Measurements from ENCODE around the gene NPPC.
"Not testable (repeated sequence)": the region's sequence is repeated elsewhere in the genome, so short reads cannot be mapped to it uniquely, and the experiment has no call there.

NPPC gene

DNA sequence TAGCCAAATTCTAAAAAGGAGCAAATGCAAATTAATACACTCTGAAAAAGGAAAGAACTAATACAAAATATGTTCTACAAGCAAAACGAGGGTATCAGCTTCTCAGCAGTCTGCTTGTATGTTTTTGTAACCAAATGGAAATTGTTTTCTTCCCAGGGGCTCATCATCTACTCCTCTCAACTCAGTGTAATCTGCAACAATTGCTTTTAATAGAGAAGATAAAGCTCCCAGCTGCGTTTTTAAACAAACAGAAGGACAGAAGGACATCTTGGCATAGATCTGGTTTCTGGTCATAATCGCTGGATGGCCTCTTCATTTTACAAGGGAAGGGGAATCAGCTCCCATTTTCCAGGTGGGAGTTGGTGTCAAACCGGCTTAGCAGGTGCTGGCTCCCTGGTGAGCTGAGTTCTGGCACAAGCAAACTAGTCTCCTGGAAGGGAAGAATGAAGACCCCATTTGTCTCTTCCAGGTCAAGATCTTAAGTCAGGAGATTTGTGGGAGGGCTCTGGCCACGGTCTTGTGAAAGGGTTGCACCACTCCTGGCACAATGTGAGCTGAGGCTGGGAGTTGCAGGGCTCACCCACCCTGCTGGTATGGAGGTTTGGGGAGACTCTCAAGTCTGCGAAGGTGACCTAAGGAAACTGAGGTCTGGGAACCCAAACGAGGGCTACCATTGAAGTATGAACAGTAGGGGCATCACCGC lies 41.6 kb downstream of the NPPC start:
- no peak for DNase-seq (ENCODE audit: low spot score)

DNA sequence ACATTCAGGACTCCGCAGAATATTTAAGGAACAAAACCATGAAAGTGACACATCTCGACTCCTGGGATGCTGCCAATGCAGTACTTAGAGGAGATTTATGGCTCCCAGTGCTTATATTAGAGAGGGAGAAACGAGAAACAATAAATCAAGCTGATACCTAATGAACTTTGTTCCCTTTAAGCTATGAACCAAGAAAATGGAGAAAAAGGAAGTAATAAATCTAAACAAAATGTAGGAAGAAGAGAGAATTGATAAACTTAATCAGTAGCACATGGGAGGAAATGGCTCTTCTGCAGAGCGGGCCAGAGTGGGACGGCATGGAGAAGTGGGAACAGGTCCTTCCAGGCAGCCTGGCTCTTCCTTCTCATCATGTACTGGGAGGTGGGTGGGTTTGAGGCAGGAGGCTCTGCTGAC lies 42.7 kb downstream of the NPPC start:
- DNase-seq (ENCODE audit: low spot score) = no peak

DNA sequence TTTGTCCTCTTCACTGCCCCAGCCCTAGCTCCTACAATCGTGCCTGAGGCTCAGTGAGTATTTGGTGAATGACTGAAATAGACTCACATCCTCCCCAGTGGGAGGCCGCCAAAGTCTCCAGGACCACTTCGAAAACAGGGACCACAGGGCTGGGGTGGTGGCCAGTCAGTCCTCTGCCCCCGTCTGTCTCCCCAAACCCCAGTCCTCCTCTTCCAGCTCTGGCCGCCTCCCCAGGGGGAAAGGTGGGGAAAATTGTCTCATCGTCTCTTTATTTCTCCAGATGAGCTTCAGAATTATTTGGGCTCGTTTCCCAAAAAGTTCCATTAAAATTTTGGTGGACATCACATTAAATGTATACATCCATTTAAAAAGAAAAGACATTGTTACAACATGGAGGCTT lies 43.5 kb downstream of the NPPC start:
- no peak for DNase-seq (ENCODE audit: low spot score)

DNA sequence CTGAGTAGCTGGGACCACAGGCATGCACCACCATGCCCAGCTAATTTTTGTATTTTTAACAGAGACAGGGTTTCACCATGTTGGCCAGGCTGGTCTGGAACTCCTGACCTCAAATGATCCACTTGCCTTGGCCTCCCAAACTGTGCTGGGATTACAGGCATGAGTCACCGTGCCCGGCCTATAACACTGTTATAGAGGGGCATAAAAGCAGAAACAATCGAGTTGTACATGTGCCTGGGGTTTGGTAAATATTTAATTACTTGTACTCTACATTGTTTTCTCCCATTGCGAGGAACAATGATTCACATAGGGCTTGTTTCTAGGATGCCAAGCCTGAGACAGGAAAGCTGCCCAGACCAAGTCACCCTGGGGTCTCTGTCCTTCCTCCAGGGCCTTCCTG lies 45.8 kb downstream of the NPPC start:
- DNase-seq (ENCODE audit: low spot score) = not testable (repeated sequence)

DNA sequence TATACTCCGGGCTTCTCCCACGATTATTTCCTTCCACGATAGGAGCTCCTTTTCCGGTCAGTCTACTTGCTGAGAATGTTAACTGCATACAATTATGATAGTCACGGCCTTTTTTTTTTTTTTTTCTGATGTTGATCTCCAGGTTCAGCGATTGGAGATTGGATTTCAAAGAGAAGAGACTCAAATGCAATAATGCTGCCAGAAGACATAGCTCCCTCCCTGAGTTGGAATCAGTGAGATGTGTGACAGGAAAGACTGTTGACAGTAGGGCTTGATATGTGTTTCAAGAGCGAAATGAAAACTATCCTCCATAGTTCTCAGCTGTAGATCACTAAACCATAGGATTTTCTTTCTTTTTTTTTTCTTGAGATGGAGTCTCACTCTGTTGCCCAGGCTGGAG lies 47.0 kb downstream of the NPPC start:
- DNase-seq (ENCODE audit: low spot score) = no peak

DNA sequence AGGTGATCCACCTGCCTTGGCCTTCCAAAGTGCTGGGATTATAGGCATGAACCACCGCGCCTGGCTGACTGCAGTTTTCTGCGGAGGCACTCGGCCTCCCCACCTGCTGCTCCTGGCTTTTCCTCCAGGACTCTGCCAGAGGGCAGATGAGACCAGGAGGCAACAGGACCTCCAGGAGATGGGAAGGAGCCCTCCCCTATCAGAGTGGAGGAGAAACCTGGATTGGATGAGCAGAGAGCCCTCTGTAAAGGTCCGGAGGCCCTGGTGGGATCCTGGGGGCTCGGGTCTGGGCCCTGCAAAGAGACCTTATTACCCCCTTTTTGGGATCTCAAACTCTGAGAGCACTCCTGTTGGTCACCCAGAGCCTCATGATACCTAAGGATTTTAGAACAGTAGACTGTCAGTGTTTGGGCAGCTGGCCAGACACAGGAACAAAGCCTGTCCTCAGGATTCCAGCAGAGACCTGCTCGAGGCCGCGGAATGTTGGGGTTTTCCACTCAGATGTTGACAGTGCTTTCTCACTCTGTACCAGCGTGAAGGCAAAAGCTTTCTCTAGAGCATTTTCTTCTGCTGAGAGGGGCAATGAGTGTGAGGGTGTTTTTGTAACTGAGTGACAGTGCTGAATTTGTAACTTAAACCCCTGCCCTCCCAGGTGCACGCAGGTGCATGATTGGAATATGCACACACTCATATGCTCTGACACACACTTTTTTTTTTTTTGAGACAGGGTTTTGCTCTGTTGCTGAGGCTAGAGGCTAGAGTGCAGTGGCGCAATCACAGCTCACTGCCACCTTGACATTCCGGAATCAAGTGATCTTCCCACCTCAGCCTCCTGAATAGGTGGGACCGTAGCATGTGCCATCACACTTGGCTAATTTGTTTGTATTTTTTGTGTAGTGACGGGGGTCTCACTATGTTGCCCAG lies 48.4 kb downstream of the NPPC start:
- DNase-seq (ENCODE audit: low spot score) = no peak

DNA sequence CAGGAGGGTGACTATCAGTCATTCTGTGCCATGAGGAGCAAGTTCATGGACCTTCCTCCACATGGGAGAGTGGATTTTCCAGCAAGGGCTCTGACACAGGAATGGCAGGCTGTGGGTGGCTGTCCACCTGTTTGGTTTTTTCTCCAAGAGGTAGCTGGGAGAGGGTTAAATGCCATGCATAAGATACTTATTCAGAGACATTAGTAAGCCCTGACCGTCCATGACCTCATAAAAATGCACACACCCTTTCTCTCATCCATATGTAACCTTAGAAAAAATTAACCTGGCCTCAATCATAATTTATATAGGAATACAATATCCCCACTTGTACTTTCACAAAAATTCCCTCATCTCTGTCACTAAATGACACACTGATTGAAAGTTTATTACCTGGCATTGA lies 51.3 kb downstream of the NPPC start:
- no peak for DNase-seq (ENCODE audit: low spot score)

Measured in D341Med (cell line).